GM12873 (cell line): Measurements from ENCODE around the gene CLIC5.

Source experiments
- TF ChIP-seq, protein P1 (sequence below): IDR thresholded peaks from 2 replicates; pipeline ENCODE4 v1.5.1; 2012; ENCODE audit warnings: low read depth, mild to moderate bottlenecking, moderate library complexity, low read length, control low read depth; ENCODE audit not compliant: insufficient read depth; ENCODE audit errors: missing control alignments

CLIC5 gene

DNA sequence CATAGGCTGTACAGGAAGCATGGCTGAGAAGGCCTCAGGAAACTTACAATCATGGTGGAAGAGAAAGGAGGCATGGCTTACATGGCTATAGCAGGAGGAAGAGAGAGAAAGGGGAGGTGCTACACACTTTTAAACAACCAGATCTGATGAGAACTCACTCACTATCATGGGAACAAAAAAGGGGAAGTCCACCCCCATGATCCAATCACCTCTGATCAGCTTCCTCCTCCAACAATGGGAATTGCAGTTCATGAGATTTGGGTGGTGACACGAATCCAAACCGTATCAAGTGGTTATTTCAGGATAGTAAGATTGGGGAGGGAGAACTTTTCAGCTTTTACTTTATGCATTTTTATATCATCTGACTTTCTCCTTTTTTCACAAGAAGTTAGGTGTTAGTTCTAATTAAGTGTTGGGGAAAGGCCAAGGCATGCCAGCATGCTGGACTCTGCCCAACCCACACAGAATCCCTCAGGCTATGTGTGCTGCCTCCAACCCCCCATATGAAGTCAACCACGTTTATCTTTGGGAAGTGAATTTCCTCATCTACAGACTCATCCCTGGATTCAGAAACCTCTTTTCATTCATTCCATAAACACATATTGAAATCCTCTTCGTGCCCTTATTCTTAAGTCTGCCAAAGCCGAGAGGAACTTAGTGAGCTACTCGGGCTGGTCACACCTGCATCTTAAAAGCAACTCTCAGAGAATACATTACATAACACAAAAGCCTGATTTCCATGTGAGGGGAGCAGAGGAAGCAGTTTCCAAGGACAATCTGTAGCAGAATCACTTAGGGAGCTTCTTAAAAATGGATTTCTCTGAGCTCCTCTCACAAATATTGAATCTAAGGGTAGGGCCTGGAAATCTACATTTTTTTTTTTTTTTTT is 16.7 kb upstream of the CLIC5 start:
- TF ChIP-seq, protein P1, sequence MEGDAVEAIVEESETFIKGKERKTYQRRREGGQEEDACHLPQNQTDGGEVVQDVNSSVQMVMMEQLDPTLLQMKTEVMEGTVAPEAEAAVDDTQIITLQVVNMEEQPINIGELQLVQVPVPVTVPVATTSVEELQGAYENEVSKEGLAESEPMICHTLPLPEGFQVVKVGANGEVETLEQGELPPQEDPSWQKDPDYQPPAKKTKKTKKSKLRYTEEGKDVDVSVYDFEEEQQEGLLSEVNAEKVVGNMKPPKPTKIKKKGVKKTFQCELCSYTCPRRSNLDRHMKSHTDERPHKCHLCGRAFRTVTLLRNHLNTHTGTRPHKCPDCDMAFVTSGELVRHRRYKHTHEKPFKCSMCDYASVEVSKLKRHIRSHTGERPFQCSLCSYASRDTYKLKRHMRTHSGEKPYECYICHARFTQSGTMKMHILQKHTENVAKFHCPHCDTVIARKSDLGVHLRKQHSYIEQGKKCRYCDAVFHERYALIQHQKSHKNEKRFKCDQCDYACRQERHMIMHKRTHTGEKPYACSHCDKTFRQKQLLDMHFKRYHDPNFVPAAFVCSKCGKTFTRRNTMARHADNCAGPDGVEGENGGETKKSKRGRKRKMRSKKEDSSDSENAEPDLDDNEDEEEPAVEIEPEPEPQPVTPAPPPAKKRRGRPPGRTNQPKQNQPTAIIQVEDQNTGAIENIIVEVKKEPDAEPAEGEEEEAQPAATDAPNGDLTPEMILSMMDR, result no peak

DNA sequence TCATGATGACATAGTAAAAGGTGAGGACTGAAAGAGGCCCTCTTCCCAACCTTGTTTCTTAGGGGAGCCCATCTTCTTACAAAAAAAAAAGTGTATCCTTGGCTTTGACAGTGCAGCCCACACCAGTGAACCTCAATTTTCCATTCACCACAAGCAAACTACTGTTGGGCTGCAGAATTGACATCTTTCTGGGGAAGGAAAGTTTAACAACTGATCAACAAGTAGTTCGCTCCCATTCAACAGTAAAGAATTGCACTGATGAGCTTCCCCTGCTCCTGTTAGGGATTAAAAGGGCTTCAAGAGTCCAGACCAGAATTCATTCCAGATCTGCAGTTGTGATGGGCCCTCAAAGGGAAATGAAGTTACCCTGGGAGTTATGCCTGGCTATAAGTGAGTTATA is 13.9 kb upstream of the CLIC5 start:
- TF ChIP-seq, protein P1, result no peak

DNA sequence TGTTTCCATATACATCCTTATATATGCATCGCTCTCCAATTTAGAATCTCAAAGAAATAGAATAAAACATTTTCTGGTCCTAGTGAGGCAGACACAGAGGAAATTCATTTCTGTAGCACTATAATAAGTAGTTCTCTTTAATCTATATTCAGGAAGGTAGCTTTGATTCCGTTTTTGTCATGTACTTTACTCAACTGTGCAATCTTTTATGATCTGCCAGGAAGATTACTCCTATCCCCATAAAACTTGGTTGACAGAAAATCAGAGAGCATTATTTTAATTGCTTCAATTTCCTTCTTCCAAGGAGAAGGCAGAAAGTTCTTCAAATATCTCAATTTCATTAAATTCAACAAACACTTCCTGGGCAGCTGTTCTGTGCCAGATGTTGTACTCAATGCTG is 10.6 kb upstream of the CLIC5 start:
- TF ChIP-seq, protein P1, result no peak

DNA sequence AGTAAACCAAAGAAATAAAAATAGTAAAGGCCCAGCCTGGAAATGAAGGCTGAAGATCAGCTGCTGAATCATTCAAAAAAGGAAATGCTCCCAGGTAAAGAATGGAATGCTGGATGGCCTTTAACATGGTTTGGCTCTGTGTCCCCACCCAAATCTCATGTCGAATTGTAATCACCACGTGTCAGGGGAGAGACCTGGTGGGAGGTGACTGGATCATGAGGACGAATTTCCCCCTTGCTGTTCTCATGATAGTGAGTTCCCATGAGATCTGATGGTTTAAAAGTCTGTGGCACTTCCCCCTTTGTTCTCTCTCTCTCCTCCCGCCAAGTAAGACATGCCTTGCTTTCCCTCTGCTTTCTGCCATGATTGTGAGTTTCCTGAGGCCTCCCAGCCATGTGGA is 9.9 kb upstream of the CLIC5 start:
- TF ChIP-seq, protein P1, result no peak

DNA sequence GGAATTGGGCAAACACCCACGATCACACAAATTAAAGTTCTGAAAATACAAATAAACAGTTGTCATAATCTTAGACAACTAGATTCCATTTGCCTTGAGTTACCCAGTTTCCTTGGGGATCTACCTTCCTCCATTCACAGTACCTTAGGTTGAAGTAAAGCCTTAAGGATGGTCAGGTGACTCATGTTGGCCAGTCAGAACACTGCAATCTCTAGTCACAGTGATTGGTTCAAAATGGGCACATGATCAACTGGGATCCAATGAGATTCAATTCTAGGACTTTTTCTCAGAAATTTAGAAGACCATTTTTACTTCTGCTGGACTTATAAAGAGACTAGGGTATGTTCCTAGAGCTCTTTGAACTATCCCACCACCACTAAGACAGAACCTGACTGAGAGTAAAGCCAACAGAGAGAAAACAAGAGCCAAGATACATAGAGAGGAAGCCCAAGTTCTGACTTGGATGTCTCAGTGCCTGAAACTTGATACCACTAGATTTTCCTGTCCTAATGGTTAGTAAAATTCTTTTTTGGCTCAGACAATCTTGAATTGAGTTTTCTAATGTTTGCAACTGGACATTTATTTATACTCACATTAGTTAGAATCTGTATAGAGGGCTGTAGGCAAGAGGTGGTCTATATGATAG is 8.6 kb upstream of the CLIC5 start:
- TF ChIP-seq, protein P1, result no peak

DNA sequence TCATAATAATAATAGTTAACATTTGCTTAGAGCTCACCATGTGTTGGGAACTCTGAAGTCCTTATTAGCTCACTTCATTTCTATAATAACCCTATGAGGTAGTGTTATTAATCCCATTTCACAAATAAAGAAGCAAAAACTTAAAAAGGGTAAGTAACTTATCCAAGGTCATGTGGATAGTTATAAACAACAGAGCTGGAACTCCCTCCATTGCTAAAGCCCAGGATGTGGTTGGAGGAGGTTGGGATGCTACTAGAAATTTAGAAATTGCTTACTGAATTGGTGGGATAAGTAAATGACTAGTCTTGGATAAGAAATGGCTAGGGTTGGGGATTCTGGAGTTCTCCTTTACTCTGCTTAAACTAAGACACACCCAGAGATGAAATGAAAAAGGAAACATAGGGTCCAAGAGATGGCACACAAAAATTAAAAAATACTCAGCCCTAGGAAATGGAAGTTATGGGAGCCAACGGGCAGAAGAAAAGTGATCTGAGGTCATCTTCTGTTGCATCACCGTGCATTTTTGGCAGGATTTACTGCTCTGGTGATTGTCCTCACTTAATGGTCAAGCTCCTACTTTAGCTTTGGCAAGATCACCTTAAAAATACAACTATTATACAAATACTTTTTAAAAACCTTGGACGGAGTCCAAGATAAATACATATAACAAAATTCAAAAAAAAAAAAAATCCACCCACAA is 7.7 kb upstream of the CLIC5 start:
- TF ChIP-seq, protein P1, result no peak

DNA sequence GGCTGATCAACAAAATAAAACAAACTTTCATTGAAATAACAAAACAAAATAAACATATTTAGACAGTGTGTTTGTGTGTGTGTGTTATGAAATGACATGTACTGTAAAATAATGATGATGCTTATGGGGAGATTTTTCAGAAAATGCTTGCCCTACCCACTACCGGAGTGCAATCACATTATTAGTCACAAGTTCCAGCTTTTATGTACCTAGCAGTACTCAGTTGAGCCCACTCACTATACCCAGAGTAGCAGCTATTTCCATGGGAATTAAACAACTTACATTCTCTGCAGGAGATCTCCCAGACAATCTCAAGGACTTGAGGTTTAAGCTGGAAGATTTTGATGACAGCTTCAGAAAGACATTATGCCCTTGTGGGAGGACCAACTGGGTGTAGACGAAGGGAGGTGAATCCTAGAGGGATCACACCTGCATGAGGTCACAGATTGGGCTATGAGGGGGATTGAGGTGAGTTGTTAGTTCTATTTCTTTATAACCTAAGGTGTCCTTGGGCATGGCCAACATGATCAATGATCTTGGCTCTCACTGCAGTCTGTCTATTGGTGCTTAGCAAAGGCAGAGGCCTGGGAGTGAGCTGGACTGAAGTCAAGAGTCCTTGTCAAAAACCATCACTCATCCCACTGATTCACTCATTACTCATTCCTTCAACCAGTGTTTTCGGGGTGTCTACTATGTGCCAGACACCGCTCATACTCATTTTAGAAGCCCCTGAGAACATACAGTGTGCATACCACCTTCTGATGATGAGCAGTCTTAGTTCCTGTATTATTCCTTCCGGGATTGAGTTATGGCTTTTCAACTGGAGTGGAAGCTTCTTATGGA is 6.7 kb upstream of the CLIC5 start:
- TF ChIP-seq, protein P1, result no peak
